Measurements from ENCODE around the gene PDE1C.

DNA sequence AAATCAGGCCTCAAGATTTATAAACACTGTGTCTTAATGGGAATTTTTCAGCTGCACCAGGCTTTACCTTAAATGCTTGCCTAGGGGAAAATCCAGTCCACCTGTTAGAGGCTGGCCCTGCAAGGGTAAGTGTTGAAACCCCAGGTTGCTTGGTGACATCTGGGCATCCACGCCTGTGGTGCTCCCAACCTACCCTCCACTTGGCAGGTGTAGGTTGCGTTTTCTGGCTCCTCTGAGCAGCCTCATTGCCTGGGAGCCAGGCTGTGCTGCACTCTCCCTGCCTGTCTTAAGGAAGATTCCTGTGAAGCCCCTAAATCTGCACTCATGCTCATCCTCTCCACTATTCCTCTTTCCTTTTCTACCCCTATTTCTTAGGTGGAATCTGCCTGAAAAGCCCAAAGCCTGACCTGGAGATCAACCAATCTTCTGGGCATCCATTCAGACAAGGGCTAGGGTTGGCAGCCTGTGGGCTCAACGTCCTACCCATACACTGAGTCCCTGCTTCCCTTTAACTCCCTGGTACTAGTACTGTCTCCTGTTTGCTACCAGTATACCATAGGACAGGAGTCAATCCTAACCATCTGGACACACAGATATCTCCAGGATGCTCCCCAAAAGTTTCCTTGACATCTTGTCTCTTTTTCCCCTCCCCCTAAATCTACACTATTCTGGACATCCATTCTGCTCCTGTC, 150.4 kb downstream of the PDE1C start:
- TF ChIP-seq, protein P1, sequence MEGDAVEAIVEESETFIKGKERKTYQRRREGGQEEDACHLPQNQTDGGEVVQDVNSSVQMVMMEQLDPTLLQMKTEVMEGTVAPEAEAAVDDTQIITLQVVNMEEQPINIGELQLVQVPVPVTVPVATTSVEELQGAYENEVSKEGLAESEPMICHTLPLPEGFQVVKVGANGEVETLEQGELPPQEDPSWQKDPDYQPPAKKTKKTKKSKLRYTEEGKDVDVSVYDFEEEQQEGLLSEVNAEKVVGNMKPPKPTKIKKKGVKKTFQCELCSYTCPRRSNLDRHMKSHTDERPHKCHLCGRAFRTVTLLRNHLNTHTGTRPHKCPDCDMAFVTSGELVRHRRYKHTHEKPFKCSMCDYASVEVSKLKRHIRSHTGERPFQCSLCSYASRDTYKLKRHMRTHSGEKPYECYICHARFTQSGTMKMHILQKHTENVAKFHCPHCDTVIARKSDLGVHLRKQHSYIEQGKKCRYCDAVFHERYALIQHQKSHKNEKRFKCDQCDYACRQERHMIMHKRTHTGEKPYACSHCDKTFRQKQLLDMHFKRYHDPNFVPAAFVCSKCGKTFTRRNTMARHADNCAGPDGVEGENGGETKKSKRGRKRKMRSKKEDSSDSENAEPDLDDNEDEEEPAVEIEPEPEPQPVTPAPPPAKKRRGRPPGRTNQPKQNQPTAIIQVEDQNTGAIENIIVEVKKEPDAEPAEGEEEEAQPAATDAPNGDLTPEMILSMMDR (conservative IDR thresholded peaks at IDR 0.05; ENCODE audit: low read depth, low read length) = no peak
- TF ChIP-seq EZH2 (IDR thresholded peaks at IDR 0.05; ENCODE audit: low read length, unreplicated experiment) = no peak
- TF ChIP-seq EZH2phosphoT487 (IDR thresholded peaks at IDR 0.05; ENCODE audit: borderline replicate concordance, low read length) = no peak
